Pancreas (tissue), 10 donors: ENCODE data around the gene GPR156. TPM values are rescaled to one million over a fixed set of nuclear protein-coding genes. Genes with fewer than 3 reads are reported as not detected.
"Not testable (repeated sequence)": the region's sequence is repeated elsewhere in the genome, so short reads cannot be mapped to it uniquely, and the experiment has no call there.

Experiments
- ATAC-seq, 4 donors: fragments of 200-7000 bp; cut with Tn5 transposase; one replicate each; pipeline versions ENCODE4 v1.8.0 to v1.9.1; 2020; ENCODE audit warnings: mild to moderate bottlenecking in 4 of 4, moderate library complexity in 4 of 4
- DNase-seq, 6 donors: peaks; one replicate each; pipeline ENCODE4 v3.0.0-alpha.2; 2020
- FAIRE-seq: peaks from 2 replicates; lab custom pipeline; 2012; peaks lifted over from hg19 to GRCh38; lab: Jason Lieb, UNC
- H3K27ac ChIP-seq, 4 donors: fragments of 200-600 bp; sonication (generic); 1 replicate in 3 of 4; 2 replicates in 1 of 4; pipeline versions ENCODE4 v1.5.0 to v1.8.0; 2020
- H3K27me3 ChIP-seq, 4 donors: fragments of 200-600 bp; one replicate each; pipeline ENCODE4 v1.8.0; 2021
- H3K36me3 ChIP-seq, 3 donors: fragments of 200-600 bp; sonication (generic) in 1 of 3; one replicate each; pipeline versions ENCODE4 v1.5.0 to v1.8.0; 2020 to 2021
- H3K4me1 ChIP-seq, 3 donors: fragments of 200-600 bp; one replicate each; pipeline ENCODE4 v1.8.0; 2021
- H3K4me3 ChIP-seq, 4 donors: fragments of 200-600 bp; sonication (generic) in 2 of 4; one replicate each; pipeline versions ENCODE4 v1.5.0 to v1.8.0; 2020 to 2021
- H3K9me3 ChIP-seq, 4 donors: fragments of 200-600 bp; one replicate each; pipeline ENCODE4 v1.8.0; 2021
- CTCF ChIP-seq, 4 donors: fragments of 200-600 bp; sonication (generic) in 3 of 4; IDR thresholded peaks; one replicate each; pipeline versions ENCODE4 v1.5.0 to v1.8.0; 2021; ENCODE audit warnings: antibody characterized with exemption in 4 of 4
- WGBS, 2 donors: extraction: QIAGEN DNeasy Blood & Tissue Kit; methylation state at CpG; one replicate each; pipeline ENCODE4 v1.1.7; 2013; 5-methylcytosine and 5-hydroxymethylcytosine counted together
- intact Hi-C, 3 donors: fragments of 100-400 bp; cut with DNase I; formaldehyde crosslinking; loops; one replicate each; pipeline versions ENCODE4 v1.11.1 to v1.14.2; 2022
- polyA plus RNA-seq, 2 donors: library from polyadenylated mRNA; stranded (reverse); fragments of 200-250 nt; gene quantifications; one replicate each; pipeline ENCODE4 v1.2.3, GENCODE V29; 2013
- total RNA-seq, 6 donors: library from RNA; stranded (reverse); fragmentation: NEBNext Ultra II Directional in 4 of 6; extraction: Animal tissue kit (Norgen Biotek cat#: 25700) in 4 of 6; gene quantifications; one replicate each; pipeline versions ENCODE4 v1.2.1 to v1.2.4, GENCODE V29; 2021 to 2023
- donor health status: healthy with polysubstance abuse.
- donor health status: DM: no; HTN: no; CAD: no; lungs with moderate emphysema.
- donor health status: DM: no; HTN: no; CAD: no.
- donor health status: control.
- donor health status: control.
- donor health status: Bipolar disorder and iron deficiency.
- donor health status: DM: yes; HTN: yes; CAD: no.
- donor health status: DM: no; HTN: no; CAD: no.
- donor health status: DM: no; HTN: no; CAD: no.
- donor health status: DM: yes; HTN: yes; CAD: no.

GPR156 gene
- total RNA-seq (under 1 TPM in 2 of 6 donors, not detected in 4; 0.09 to 0.16 TPM), polyA plus RNA-seq (under 1 TPM; 0.05 to 0.08 TPM)

- Histone ChIP-seq H3K4me3 (peak within 1 kb of the TSS; percentile 3 to 39 (median 27)), H3K27ac (no peak within 1 kb of the TSS), H3K36me3 (no peaks in the 10 kb centered on the region), H3K4me1 (no peaks in the 10 kb centered on the region), H3K9me3 (no peaks in the 10 kb centered on the region), H3K27me3 (no peaks in the 10 kb centered on the region)
- DNase-seq (peak in 2 of 6 donors; percentile 54 to 58), ATAC-seq (peak in 2 of 4 donors; percentile 74 to 76), FAIRE-seq (no peak)
- intact Hi-C loops: no loop called here
- 7 to 11% methylated on average over 30 to 72 of the region's 72 CpGs for WGBS, 2 donors
- no peak for TF ChIP-seq CTCF (IDR thresholded peaks at IDR 0.05)
Observed at GRCh38 chr3:120284747-120285507, at the start of gene GPR156. Gene GPR156 (minus strand): TSS chr3:120285222. CDS start chr3:120244098, 41,124 bp downstream.

GRCh38 chr3:120332646-120333045, 47.6 kb upstream of the GPR156 start:
- H3K9me3 ChIP-seq: no peaks in the 10 kb centered on the region
- H3K4me1 ChIP-seq: no peaks in the 10 kb centered on the region
- DNase-seq (no peak), ATAC-seq (no peak), FAIRE-seq (no peak)
- H3K27me3 ChIP-seq: no peaks in the 10 kb centered on the region
- TF ChIP-seq CTCF (IDR thresholded peaks at IDR 0.05): no peak
- peaks cover 0 to 18% (median 0%) of the 10 kb centered on the region in 3 donors for H3K36me3 ChIP-seq
- intact Hi-C loops: no loop called here
- no peak overlapping the region for H3K27ac ChIP-seq
- no peak overlapping the region for H3K4me3 ChIP-seq
- 93 to 97% methylated on average over 8 of the region's 8 CpGs for WGBS, 2 donors

- H3K27me3 ChIP-seq: no peaks in the 10 kb centered on the region
- peaks cover 0 to 18% (median 0%) of the 10 kb centered on the region in 3 donors for H3K36me3 ChIP-seq
- WGBS, 2 donors: 96 to 99% methylated on average over 2 of the region's 2 CpGs
- intact Hi-C loops: no loop called here
- peaks cover 0 to 4% (median 0%) of the 10 kb centered on the region in 3 donors for H3K4me1 ChIP-seq
- ATAC-seq: no peak
- H3K9me3 ChIP-seq: no peaks in the 10 kb centered on the region
- H3K4me3 ChIP-seq: no peak overlapping the region
- no peak overlapping the region for H3K27ac ChIP-seq
- FAIRE-seq: no peak
- no peak for DNase-seq
- no peak for TF ChIP-seq CTCF (IDR thresholded peaks at IDR 0.05)
Observed at GRCh38 chr3:120331076-120331475, 46.1 kb upstream of the GPR156 start.

GRCh38 chr3:120326784-120327183, 41.8 kb upstream of the GPR156 start:
- Histone ChIP-seq H3K9me3 (no peaks in the 10 kb centered on the region), H3K36me3 (peaks cover 0 to 17% (median 0%) of the 10 kb centered on the region in 3 donors), H3K27ac (no peak overlapping the region), H3K27me3 (no peaks in the 10 kb centered on the region), H3K4me1 (peaks cover 0 to 4% (median 0%) of the 10 kb centered on the region in 3 donors), H3K4me3 (no peak overlapping the region)
- 28 to 30% methylated on average over 2 of the region's 2 CpGs for WGBS, 2 donors
- intact Hi-C loops: no loop called here
- DNase-seq (no peak), FAIRE-seq (no peak), ATAC-seq (peak in 2 of 4 donors; percentile 39 to 60)
- no peak for TF ChIP-seq CTCF (IDR thresholded peaks at IDR 0.05)

- FAIRE-seq (no peak), ATAC-seq (no peak), DNase-seq (no peak)
- no peaks in the 10 kb centered on the region for H3K27me3 ChIP-seq
- no peaks in the 10 kb centered on the region for H3K36me3 ChIP-seq
- H3K4me3 ChIP-seq: no peak overlapping the region
- peaks cover 0 to 4% (median 0%) of the 10 kb centered on the region in 3 donors for H3K4me1 ChIP-seq
- WGBS, 2 donors: 87 to 94% methylated on average over 1 of the region's 1 CpG
- no peak overlapping the region for H3K27ac ChIP-seq
- no peak for TF ChIP-seq CTCF (IDR thresholded peaks at IDR 0.05)
- intact Hi-C loops: no loop called here
- H3K9me3 ChIP-seq: no peaks in the 10 kb centered on the region
Observed at GRCh38 chr3:120324190-120324589, 39.2 kb upstream of the GPR156 start.

- H3K36me3 ChIP-seq, ATAC-seq, H3K9me3 ChIP-seq, H3K4me1 ChIP-seq, intact Hi-C loops, H3K27ac ChIP-seq, FAIRE-seq, DNase-seq, H3K4me3 ChIP-seq, H3K27me3 ChIP-seq: not testable (repeated sequence)
- 93 to 98% methylated on average over 4 of the region's 4 CpGs for WGBS, 2 donors
Observed at GRCh38 chr3:120323761-120324160, 38.7 kb upstream of the GPR156 start.
